GM18520 (cell line): ENCODE results near the gene RAN.

Experiments
- ATAC-seq: cut with Tn5 transposase; IDR thresholded peaks from one replicate; pipeline ENCODE4 v1.9.1; 2021; ENCODE audit not compliant: unreplicated experiment

The RAN gene

GRCh38 chr12:130925666-130926015 lies 53.8 kb downstream of the RAN start:
- ATAC-seq: no peak
